DOHH2 (cell line): Measurements from ENCODE around the gene STAT2.

Experiments used
- EZH2phosphoT487 ChIP-seq: fragments of 200-600 bp; sonication (generic); IDR thresholded peaks from 2 replicates; pipeline ENCODE4 v1.6.1; 2017; ENCODE audit warnings: borderline replicate concordance, mild to moderate bottlenecking, antibody characterized with exemption, low read length, moderate library complexity, mixed read lengths
- TF ChIP-seq, protein P1 (sequence below): fragments of 200-600 bp; sonication (generic); IDR thresholded peaks from one replicate; pipeline ENCODE4 v1.5.1; 2014; ENCODE audit warnings: antibody characterized with exemption, mild to moderate bottlenecking, low read depth, low read length; ENCODE audit not compliant: poor library complexity, severe bottlenecking

DNA sequence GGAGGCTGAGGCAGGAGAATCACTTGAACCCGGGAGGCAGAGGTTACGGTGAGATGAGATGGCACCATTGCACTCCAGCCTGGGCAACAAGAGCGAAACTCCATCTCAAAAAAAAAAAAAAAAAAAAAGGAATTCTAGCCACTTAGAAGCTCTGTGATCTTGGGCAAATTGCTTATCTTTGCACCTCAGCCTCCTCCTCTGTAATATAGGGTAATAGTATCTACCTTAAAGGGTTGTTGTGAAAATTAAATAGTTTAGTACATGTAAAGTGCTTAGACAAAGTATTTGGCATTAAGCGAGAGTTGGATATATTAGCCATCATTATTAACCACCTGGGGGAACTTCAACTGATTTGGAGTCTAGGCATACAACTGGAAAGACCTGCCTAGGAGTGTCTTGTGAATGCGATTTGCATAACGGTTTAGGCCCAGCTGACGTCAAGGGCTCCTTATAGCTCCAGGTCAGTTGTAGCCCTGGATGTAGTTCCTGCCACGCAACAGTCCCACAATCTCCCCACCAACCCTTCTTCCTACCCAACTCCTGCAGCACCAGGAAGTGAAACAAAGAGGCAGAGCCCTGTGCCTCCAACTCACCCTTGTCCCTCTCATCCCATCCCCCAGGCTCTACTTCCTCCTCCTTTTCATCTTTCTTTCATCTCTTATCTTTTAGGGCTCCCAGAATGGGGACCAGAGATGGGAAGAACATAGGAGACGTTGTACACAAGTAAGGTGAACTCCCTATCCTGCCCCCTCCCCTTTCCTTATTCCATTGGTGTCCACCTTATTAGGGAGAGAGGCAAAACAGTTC is 23.3 kb downstream of the STAT2 start:
- TF ChIP-seq, protein P1, sequence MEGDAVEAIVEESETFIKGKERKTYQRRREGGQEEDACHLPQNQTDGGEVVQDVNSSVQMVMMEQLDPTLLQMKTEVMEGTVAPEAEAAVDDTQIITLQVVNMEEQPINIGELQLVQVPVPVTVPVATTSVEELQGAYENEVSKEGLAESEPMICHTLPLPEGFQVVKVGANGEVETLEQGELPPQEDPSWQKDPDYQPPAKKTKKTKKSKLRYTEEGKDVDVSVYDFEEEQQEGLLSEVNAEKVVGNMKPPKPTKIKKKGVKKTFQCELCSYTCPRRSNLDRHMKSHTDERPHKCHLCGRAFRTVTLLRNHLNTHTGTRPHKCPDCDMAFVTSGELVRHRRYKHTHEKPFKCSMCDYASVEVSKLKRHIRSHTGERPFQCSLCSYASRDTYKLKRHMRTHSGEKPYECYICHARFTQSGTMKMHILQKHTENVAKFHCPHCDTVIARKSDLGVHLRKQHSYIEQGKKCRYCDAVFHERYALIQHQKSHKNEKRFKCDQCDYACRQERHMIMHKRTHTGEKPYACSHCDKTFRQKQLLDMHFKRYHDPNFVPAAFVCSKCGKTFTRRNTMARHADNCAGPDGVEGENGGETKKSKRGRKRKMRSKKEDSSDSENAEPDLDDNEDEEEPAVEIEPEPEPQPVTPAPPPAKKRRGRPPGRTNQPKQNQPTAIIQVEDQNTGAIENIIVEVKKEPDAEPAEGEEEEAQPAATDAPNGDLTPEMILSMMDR, result no peak
- TF ChIP-seq EZH2phosphoT487, result no peak
